ENCODE data around the gene LARP4B.

Gene LARP4B

GRCh38 chr10:846126-846685 lies 85.3 kb downstream of the LARP4B start:
- no peak for DNase-seq (ENCODE audit: low read depth)
- in situ Hi-C loops (cut with HindIII; ENCODE audit: low sequenced_read_pairs) = no loop called here
- no peak overlapping the region for H3K4me3 ChIP-seq (ENCODE audit: low read depth, low read length)
- no peak for TF ChIP-seq CTCF (IDR thresholded peaks at IDR 0.05; ENCODE audit: low read depth, low read length, missing control alignments)

GRCh38 chr10:845526-845925 lies 86.0 kb downstream of the LARP4B start:
- DNase-seq (ENCODE audit: low read depth) = no peak
- TF ChIP-seq CTCF (IDR thresholded peaks at IDR 0.05; ENCODE audit: low read depth, low read length, missing control alignments) = no peak
- H3K4me3 ChIP-seq (ENCODE audit: low read depth, low read length) = no peak overlapping the region
- in situ Hi-C loops (cut with HindIII; ENCODE audit: low sequenced_read_pairs) = no loop called here

- H3K4me3 ChIP-seq (ENCODE audit: low read depth, low read length) = no peak overlapping the region
- in situ Hi-C loops (cut with HindIII; ENCODE audit: low sequenced_read_pairs) = no loop called here
- no peak for TF ChIP-seq CTCF (IDR thresholded peaks at IDR 0.05; ENCODE audit: low read depth, low read length, missing control alignments)
- DNase-seq (ENCODE audit: low read depth) = no peak
These were observed 87.0 kb downstream of the LARP4B start for GRCh38 chr10:844552-844951.

GRCh38 chr10:843703-844102 lies 87.8 kb downstream of the LARP4B start:
- TF ChIP-seq CTCF (IDR thresholded peaks at IDR 0.05; ENCODE audit: low read depth, low read length, missing control alignments) = peak; percentile 18
- no peak overlapping the region for H3K4me3 ChIP-seq (ENCODE audit: low read depth, low read length)
- in situ Hi-C loops (cut with HindIII; ENCODE audit: low sequenced_read_pairs) = no loop called here
- peak; percentile 55 for DNase-seq (ENCODE audit: low read depth)

GRCh38 chr10:842795-843194 lies 88.7 kb downstream of the LARP4B start:
- no peak overlapping the region for H3K4me3 ChIP-seq (ENCODE audit: low read depth, low read length)
- TF ChIP-seq CTCF (IDR thresholded peaks at IDR 0.05; ENCODE audit: low read depth, low read length, missing control alignments) = no peak
- no peak for DNase-seq (ENCODE audit: low read depth)
- in situ Hi-C loops (cut with HindIII; ENCODE audit: low sequenced_read_pairs) = no loop called here

- TF ChIP-seq CTCF (IDR thresholded peaks at IDR 0.05; ENCODE audit: low read depth, low read length, missing control alignments) = no peak
- no peak for DNase-seq (ENCODE audit: low read depth)
- in situ Hi-C loops (cut with HindIII; ENCODE audit: low sequenced_read_pairs) = no loop called here
- no peak overlapping the region for H3K4me3 ChIP-seq (ENCODE audit: low read depth, low read length)
These were observed 90.0 kb downstream of the LARP4B start for GRCh38 chr10:841535-841934.
